Endometrium (tissue), 2 donors: ENCODE results near the gene BMPR2.
"Not testable (repeated sequence)": the region's sequence is repeated elsewhere in the genome, so short reads cannot be mapped to it uniquely, and the experiment has no call there.

Experiments used
- FAIRE-seq: peaks from 2 replicates; lab custom pipeline; 2012; peaks lifted over from hg19 to GRCh38; lab: Jason Lieb, UNC
- donor health status: control.
- donor health status: control.

The BMPR2 gene

DNA sequence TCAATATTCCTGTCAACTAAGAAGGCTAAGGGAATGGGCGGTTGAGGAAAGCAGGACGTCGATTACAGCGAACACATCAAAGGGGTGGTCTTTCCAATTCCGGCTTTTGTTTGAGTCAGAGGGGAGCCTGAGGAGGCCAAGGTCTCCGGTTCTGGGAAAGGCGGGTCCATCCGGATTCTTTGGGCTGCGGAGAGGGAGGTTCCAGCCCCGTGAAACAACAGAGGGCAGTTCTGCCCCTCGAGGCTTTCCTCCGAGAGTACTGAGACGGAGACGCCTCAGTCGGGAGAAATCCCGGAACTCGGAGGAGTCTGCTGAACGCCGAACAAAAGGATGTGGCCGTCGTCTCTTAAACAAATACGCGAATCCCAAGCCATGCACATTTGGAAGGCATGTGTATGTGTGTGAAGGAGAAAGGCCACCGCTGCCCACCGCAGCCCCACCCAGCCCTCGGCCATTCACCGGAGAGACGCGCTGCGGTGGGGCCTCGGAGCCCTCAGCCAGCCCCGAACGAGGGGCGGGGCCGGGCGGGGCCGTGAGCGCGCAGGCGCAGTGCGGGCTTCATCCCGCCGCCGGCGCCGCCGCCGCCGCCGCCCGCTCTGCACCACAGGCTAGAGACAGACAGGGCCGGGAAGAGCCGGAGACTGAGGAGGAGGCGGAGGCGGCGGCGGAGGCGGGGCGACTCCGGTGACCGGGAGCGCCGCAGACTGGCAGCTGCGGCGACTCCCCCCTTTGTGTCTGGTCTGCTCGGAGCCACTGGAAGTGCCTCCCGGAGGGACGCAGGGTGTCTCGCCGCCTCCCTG, at the start of gene BMPR2:
BMPR2 (plus strand) TSS at position 719 of the 800 bp plus-strand sequence. CDS start 1,148 bp downstream, outside the sequence.
- no peak for FAIRE-seq

DNA sequence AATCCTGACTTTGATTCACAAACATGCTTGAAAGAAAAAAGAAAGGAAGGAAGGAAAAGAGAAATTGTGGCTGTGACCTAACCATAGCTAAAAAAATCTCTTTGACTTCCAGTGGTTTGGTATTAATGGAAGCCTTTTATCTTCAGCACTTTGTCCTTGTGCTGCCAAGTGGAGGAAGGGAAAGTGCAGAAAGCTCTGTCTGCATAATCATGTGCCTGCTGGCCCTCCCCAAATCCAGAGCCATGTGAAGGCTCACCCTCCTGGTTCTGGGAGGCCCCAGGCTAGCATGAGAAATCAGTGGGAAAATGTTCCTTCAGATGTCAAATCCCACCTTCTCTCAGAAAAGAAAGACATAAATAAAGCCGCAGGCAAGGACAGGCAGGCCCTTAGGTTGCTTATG, 48.3 kb upstream of the BMPR2 start:
- no peak for FAIRE-seq

DNA sequence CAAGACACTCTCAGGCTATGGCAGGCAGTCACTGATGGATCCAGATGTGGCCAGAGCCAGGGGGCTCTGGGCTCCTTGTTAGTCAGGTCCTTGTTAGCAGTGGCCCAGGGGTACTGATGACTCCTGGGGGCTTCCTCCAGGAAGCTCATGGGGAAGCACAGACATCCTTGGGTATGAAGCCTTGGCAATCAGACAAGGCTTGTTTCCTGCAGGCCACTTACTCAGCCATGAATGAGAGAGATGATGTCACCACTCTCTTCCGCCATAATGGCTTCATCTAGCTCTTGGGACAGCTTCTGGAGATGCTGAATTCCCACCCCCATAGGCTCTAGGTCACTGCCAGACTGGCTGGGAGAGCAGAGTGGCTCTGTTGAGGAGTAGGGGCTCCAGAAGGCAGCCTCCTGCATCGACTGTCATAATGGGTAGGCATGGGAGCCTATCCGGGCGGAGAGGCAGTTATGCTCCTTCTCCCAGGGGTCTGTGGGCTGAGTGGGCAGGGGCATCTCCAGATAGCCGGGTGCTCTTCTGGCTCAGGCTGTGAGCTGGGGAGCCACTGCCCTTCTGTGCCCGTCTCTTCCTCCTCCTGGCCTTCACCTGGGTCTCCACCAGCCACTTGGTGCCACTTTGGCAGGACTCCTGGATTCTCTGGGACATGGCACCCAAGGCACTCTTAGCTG, 40.2 kb upstream of the BMPR2 start:
- FAIRE-seq = no peak

DNA sequence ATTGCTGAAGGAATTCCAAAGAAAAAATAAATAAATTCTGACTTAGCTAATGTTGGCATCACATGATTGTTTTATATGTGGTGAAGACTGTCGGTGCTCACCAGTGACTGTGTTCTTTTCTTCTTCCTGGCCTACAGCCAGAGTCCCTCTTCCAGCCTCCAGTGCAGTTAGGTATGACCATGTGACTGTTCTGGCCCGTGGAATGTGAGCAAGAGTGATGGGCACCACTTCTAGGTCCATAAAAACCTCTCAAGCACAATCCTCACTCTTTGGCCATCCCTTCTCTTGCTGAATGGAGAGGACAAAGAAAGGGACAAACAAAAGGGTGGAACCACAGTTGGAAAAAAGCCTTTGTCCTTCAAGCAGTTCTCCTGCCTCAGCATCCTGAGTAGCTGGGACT, 39.0 kb upstream of the BMPR2 start:
- no peak for FAIRE-seq

DNA sequence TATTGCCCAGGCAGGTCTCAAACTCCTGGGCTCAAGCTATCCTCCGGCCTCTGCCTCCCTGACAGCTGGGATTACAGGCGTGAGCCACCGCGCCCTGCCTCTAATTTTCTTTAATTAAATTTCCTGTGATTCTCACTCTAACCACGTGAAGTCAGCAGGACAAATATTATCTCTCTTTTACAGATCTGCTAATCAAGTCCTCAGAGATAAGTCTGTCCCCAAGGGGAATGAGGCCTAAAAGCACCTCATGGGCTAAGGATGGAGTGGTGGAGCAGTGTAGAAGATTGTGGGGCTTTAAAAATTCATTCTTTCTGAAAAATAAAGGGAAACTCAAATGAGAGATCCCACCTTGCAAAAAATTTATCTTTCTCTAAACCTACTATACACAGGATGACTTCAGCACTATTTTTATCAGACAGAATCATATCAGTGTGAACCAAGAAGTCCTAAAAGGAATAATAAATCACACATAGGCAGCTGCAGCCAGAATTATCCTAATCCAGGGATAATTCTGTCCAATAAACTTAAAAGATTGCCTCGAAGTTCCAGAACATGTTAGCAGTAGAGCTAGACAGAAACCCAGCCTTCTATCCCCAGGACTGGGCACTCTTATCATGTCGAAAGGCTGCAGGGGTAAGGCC, 38.3 kb upstream of the BMPR2 start:
- FAIRE-seq = no peak

DNA sequence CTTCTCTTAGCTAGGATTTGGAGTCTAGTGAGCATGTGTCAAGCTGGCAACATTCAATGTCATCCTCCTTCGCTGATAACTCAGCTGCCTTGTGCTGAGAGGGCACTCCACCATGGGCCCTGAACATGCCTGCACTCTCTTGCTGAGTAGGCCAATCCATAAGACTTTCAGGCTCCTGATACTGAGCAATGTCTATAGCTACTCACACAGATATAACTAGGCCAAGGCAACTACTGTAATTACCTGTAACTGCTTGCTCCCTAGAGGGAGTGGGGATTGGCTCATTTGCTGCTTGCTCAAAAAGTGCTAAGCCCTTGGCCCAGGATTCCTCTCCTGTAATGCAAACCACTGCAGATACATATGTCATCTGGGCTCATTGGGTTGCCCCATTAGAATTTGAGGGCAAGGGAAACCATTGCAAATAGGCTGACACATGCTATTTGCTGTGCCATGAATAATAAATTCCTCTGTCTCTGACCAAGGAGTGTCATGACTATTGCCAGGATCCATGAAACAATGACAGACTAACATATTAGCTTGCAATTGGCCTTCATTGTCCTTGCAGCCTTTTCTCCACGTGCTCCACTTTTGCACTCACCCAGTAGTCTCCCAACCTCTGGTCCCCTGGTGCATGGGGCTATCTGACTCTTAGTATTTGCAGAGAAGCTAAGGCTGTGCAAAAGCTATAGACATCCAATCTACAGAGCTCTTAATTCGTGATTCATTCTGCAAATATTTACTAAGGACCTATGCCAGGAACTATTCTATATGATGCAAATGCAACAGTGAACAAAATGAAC, 36.9 kb upstream of the BMPR2 start:
- no peak for FAIRE-seq

DNA sequence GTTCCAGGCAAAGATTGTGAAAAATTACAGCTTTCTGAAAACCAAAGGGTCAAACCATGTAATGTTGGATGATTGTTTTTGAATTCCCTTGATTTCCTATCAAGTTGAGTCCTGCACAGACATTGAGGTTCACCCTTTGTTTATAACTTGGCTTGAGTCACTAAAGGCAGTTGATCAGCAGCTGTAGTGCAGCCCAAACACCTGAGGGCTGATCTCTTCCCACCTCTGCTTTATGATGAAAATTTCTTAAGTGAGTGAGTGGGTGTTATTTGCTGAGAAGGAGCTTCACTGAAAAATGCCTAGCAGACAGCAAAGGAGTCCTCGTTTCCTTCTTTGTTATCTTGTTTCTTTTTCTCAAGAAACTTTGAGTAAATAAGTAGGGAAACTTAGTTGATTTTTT, 31.9 kb upstream of the BMPR2 start:
- no peak for FAIRE-seq

DNA sequence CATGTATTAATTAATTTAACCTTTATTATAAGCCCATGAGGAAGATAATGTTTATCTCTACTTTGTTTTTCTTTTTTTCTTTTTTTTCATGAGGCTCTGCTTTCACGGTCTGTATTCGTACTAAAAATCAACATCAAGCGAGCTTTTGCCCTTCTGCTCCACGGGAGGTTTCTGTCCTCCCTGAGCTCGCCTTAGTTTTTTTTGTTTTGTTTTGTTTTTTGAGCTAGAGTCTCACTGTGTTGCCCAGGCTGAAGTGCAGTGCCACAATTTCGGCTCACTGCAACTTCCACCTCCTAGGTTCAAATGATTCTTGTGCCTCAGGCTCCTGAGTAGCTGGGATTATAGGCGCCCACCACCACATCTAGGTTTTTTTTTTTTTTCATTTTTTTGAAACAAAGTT, 29.9 kb upstream of the BMPR2 start:
- no peak for FAIRE-seq

DNA sequence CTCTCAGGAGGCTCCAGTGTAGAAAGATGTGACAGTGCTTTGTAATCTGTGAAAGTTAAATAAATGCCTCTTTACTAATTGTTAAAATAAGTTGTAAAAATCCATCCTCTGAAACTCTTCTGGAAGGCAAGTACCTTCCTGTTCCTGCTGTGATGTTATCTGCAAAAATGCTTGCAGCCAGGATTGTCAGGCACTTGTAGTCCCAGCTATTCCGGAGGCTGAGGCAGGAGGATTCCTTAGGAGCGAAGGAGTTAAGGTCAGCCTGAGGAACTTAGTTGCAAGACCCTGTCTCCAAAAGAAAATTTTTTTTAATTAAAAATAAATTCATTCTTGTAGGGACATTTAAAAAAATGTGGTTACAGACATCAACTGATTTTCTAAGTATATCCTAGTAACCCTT, 22.7 kb upstream of the BMPR2 start:
- FAIRE-seq = no peak

DNA sequence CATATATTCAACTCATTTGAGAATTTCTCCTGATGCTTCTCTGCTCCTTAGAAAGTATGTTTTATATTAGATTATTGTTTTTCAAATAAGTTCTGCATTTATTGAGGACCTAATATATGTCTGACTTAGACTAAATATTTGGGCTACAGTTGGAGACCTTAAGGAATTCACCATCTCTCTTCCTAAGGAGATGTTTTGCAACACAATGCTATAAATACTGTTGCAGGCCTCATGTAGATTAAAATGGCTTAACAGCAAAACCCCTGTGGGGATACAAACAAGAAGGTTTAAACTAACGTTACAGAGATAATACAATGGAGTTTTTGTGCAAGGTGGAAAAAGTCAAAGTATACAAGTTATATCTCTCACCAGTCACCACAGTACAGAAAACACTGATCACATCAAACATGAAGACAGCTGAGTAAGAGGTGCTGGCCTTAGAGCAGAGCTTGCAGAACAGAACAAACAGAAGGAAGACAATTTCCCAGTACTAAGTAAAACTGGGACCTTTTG, 20.1 kb upstream of the BMPR2 start:
- no peak for FAIRE-seq

DNA sequence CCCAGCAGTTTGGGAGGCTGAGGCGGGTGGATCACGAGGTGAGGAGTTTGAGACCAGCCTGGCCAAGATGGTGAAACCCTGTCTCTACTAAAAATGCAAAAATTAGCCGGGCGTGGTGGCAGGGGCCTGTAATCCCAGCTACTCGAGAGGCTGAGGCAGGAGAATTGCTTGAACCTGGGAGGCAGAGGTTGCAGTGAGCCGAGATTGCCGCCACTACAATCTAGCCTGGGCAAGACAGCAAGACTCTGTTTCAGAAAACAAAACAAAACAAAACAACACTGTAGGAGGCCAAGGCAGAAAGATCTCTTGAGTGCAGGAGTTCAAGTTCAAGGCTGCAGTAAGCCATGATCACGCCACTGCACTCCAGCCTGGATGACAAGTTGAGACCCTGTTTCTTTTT, 17.2 kb upstream of the BMPR2 start:
- not testable (repeated sequence) for FAIRE-seq

DNA sequence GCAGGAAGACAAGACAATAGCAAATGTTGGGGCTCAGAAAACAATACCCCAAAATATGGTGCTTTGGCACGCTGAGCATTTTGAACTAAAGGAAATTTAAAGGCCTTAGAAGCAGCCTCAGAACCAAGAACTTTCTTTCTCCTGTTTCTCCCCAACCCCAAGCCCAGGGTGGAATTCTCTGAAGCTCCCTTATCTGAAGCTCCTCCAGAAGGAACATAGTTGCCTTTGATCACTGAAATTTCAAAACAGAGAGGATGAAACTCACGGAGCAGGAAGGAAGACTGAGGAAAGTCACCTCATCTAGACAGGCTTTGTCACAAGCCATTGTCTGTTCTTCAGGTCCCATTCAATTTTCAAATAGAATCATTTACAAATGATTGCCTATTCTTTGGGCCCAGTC, 15.5 kb upstream of the BMPR2 start:
- FAIRE-seq = no peak

DNA sequence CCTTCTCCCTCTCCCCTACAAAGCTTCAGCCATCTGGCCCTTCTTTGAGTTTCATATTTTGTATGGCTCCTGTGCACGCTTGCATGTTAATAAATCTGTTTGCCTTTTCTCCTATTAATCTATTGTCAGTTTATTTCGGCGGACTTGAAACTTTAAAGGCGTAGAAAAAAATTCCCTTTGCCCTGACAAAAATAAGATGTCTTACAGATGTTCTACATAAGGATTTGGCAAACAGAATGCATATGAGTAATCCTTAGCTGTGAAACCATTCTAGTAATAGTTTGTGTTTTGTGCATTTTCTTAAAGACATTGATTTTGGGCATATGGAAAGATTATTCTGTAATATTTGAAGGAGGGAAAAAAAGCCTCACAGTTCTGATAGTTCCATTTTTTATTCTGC, 15.0 kb upstream of the BMPR2 start:
- no peak for FAIRE-seq

DNA sequence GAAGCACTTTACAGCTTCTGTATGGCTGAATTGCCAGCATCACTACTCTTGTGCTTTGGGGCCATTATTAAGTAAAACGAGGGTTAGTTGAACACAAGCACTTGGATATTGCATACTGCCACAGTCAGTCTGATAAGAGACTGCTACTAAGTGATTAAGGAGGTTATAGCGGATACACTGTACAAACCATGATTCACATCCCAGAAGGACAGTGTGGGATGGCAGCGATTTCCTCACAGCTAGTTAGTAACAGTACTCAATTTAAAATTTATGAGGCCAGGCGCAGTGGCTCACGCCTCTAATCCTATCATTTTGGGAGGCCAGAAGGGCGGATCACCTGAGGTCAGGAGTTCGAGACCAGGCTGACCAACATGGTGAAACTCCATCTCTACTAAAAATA, 2.6 kb upstream of the BMPR2 start:
- FAIRE-seq = no peak

DNA sequence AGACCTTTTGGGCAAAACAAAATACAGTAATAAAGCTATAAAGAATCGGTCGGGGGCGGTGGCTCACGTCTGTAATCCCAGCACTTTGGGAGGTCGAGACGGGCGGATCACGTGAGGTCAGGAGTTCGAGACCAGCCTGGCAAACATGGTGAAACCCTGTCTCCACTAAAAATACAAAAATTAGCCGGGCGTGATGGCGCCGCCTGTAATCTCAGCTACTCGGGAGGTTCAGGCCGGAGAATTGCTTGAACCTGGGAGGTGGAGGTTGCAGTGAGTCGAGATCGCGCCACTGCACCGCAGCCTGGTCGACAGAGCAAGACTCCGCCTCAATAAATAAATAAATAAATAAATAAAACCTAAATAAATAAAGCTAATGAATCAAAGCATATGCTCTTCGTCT, 1.7 kb upstream of the BMPR2 start:
- FAIRE-seq = not testable (repeated sequence)

DNA sequence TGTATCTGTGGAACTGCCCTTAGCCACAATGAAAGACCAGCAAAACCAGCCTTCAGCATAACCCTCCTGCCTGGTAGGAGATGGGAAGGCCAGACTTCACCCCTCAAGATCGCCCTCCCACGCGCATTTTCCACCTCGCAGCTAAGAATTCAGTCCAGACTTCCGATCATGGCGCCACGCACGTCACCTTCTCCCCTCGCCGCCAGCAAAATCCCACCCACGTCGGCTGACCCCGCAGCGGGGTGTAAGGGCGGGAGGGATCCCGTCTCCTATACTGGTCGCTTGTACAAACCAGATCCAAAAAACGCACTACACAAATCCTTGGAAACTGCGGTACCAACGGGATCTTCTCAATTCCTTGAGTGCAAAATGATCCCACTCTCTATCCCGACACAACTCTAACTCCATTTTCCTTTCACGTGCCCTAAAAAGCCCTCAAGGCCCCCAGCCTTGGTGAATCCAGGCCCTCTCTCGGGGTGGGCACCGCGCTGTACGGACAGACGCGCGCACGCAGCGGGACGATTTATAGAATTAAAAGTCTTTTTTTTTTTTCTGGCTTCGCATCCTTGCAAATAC, 1.0 kb upstream of the BMPR2 start:
- FAIRE-seq = no peak

DNA sequence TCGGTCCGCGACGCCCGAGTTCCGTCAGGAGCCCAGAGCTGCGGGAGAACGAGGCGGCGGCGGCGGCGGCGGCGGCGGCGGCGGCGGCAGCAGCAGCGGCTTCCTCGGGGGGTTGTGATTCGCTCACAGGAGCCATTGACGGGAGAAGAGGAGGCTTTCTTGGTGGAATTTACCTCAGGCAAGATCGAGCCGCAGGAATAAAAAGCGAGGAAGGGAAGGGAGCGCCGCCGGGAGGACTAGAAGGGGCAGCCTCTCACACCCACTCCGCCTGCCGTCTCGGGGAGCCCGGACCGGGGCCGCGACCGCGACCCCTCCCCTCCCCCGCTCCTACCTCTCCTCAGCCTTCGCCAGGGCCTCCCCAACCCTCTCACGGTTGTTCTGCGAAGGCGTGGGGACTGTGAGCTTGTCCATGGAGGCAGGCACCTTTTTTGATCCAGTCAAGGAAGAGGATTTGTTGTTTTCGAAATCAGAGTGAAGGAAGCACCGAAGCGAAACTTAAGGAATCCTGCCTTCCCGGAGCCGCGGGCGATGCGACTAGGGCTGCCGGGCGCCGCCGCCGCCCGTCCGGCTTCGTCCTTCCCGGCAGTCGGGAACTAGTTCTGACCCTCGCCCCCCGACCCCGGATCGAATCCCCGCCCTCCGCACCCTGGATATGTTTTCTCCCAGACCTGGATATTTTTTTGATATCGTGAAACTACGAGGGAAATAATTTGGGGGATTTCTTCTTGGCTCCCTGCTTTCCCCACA, 506 bp downstream of the BMPR2 start:
- FAIRE-seq = no peak

DNA sequence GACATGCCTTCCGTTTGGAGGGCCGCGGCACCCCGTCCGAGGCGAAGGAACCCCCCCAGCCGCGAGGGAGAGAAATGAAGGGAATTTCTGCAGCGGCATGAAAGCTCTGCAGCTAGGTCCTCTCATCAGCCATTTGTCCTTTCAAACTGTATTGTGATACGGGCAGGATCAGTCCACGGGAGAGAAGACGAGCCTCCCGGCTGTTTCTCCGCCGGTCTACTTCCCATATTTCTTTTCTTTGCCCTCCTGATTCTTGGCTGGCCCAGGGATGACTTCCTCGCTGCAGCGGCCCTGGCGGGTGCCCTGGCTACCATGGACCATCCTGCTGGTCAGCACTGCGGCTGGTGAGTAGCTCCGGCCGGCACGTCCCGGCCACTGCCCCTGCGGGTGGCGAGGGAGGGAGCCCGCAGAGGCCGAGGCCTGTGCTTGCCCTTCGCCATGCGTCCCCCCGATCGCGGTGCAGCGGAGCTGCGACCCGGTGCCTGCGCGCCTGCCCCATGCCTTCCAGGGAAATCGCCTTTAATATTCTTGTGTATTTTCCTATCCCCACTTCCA, 1.2 kb downstream of the BMPR2 start:
- no peak for FAIRE-seq

DNA sequence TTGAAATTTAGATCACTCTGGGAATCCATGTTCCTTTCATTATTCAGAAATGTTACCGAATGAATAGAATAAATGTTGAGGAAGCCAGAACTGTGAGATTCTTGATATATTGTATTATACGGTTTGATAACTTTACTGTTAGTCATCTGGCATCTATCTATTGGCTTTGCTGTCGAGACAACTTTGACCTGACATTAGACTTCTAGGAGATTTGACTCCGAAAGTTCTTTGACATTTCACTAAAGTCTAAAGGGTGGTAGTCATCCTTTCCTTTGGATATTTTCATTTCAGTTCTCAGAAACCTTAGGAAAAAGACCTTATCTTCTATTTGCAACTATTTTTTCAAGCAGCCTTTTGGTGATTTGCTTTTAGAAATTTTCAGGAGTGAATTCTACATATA, 1.9 kb downstream of the BMPR2 start:
- no peak for FAIRE-seq

DNA sequence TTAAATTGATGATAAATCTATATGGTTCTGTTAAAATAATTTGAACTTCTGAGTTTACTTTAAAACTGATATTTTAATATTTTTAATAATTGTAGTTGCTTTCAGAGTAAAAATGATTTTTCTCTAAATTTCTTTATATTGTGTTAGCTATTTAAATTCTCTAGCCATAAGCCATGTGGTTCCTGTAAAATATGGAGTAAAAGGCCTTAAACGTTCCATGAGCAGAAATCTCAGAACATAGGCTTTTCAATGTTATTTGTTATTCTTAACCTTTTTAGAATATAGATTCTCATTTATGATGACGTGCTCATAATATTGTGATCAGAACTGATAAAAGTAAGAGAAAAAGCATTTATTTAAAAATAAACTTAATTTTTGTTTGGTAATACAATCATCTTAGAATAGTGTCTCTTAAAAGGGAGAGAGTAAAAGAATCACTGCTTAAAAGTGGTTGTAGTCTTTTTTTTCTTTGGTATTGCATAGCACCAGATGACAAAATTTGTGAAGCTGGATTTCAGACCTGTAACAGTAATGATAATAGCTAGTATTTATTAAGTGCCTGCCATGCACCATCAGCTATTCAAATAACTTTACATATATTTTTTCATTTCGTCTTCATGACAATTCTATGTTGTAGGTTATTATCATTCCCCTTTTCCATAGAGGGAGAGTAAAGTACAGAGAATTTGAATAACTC, 2.7 kb downstream of the BMPR2 start:
- peak; percentile 26 for FAIRE-seq
